Pericardium fibroblast (primary cell): ENCODE results near the gene RPL4. TPM values are rescaled to one million over a fixed set of nuclear protein-coding genes. Genes with fewer than 3 reads are reported as not detected.

Source experiments
- total RNA-seq: library from RNA; depleted of rRNA; stranded (reverse); fragments of >200 nt; gene quantifications from 2 replicates; pipeline ENCODE4 v1.2.3, GENCODE V29; 2015

RPL4 gene
- total RNA-seq = 4,701 and 7,351 TPM in 2 replicates

DNA sequence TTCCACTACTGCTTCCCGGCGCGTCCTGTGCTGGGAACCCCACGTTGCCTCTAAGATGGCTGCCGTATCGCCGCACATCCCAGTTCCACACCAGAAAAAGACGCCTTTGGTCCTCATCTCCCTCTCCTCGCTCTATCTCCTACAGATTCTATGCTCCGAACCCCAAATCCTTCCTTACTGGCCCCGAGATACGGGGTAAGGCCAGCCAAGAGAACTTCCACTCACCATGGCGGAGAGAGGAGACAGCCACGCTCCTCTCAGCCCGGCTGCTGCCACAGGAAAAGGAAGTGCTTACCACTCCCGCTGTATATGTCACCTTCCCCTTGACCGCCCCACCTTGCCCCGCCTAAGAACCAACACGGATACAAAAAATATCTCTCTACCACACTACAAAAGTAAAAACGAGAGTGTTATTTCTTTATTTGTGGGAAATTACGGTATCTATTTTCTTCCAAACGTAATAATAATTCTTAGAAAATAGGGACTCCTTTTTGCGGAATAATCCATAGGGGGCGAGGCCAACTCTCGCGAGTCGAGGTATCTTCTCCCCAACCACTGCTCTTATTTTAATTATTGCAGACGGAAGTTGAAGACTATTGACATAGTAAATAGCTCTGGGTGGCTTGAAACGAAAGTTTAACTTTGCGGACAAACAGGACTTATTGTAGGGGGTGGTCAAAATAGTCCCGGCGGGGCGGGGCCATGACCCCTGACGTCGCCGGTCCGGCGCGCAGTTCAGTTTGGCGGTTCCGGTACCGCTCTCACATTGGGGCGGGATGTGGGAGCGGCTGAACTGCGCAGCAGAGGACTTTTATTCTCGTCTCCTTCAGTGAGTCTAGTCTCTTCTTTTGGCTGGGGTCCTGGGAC, at the start of gene RPL4, which contains the start of gene ZWILCH:
TSS of gene RPL4 (minus strand) at position 293 of the 867 bp plus-strand sequence. CDS start at position 228, 65 bp downstream.
TSS of gene ZWILCH (plus strand) at position 764 of the 867 bp plus-strand sequence. CDS start at position 777, 13 bp downstream.

DNA sequence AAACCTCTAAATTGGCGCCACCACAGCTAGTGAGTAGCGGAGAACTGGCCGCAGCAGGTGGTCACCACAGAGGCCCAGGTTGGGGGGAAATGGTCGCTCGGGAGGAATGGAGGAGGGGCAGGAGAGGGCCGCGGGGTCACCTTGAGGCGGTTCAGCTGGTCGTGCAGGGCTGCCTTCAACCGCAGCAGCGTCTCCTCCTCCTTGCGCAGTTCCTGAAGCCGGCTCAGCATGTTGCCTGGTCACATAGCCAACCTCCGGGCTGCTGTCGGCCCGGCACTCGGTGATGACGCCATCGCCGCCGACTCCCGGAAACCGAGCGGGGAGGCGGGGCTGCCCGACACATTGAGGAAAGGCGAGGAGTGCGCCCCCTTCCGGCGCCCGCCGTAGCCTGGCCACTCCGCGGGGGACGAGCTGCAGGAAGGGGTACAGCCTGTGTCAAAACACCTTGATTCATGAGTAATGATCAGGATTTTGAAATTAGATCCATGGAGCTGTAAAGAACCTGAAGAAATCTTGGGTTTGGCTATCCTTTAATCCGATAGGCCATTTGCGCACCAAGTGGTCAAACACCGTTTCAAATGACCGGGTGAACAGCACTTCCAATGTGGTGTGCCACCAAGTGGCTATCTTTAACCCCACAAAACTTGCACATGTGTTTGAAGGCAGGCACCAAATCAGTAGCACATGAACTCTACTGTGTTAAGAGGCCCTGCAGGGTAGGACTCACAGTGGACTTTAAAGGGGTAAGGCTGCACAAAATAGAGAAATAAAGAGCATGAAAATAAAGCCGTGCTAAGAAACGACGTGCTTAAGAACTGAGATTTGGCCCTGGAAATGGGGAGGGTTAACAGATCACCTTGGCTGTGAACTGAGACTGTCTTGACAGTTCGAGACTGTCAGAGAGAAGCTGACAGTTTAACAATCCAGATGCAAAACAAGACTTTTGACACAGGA, 6.9 kb downstream of the RPL4 start, which contains the start of gene SNAPC5:
TSS of gene SNAPC5 (minus strand) at position 261 of the 954 bp plus-strand sequence. CDS start at position 230, 31 bp downstream.

Other genes with a start within 250 kb of the RPL4 start
- gene DIS3L, start 211.3 kb downstream of the RPL4 start, total RNA-seq = 22.5 TPM in 2 replicates
- 6.3 and 12.3 TPM in 2 replicates for gene TIPIN, start 148.2 kb downstream of the RPL4 start, total RNA-seq
- 21.0 and 37.6 TPM in 2 replicates for gene MAP2K1, start 117.9 kb downstream of the RPL4 start, total RNA-seq
- gene SNAPC5, start 7.1 kb downstream of the RPL4 start, total RNA-seq = 8.3 and 9.2 TPM in 2 replicates
- gene ZWILCH, start 471 bp upstream of the RPL4 start, total RNA-seq = 4.1 and 6.9 TPM in 2 replicates
- gene LCTL, start 61.1 kb upstream of the RPL4 start, total RNA-seq = 0.23 TPM in 1 of 2 replicates, not detected in the other
- 16.0 and 52.3 TPM in 2 replicates for gene SMAD6, start 197.4 kb upstream of the RPL4 start, total RNA-seq